BJ (cell line): ENCODE results near the gene BANF1. TPM values are rescaled to one million over a fixed set of nuclear protein-coding genes. Genes with fewer than 3 reads are reported as not detected.

Experiments used
- CTCF ChIA-PET: fragments of 350-600 bp; formaldehyde crosslinking; extraction: SDS; loops from one replicate; lab custom pipeline; 2021; ENCODE audit warnings: antibody characterized with exemption, inconsistent platforms; lab: Yijun Ruan, JAX
- POLR2A ChIA-PET: fragments of 300-600 bp; sonication (Branson Sonifier 250); formaldehyde crosslinking; extraction: SDS; loops from one replicate; lab custom pipeline; 2021; ENCODE audit warnings: antibody characterized with exemption; lab: Charles Lee
- DNase-seq: peaks from one replicate; pipeline ENCODE4 v3.0.0-alpha.2; 2011; ENCODE audit warnings: low read depth
- H3K27me3 ChIP-seq: 2 replicates; pipeline ENCODE4 v1.6.0; 2011; ENCODE audit warnings: low read length; ENCODE audit not compliant: control insufficient read depth, insufficient read depth
- H3K36me3 ChIP-seq: 2 replicates; pipeline ENCODE4 v1.5.1; 2011; ENCODE audit warnings: low read length; ENCODE audit not compliant: control insufficient read depth, insufficient read depth
- H3K4me3 ChIP-seq: 2 replicates; pipeline ENCODE4 v1.5.1; 2011; ENCODE audit warnings: low read depth, mild to moderate bottlenecking, control low read depth, low read length
- CTCF ChIP-seq: IDR thresholded peaks from 2 replicates; pipeline ENCODE4 v1.5.1; 2011; ENCODE audit warnings: low read depth, mild to moderate bottlenecking, control low read depth, inconsistent platforms, low read length, moderate library complexity; ENCODE audit not compliant: insufficient read depth
- polyA plus RNA-seq: library from polyadenylated mRNA; depleted of rRNA; stranded (reverse); fragments of >200 nt; gene quantifications from 2 replicates; pipeline ENCODE4 v1.2.3, GENCODE V29; 2011

BANF1 gene
- polyA plus RNA-seq, 1 experiment, result 210 TPM

DNA sequence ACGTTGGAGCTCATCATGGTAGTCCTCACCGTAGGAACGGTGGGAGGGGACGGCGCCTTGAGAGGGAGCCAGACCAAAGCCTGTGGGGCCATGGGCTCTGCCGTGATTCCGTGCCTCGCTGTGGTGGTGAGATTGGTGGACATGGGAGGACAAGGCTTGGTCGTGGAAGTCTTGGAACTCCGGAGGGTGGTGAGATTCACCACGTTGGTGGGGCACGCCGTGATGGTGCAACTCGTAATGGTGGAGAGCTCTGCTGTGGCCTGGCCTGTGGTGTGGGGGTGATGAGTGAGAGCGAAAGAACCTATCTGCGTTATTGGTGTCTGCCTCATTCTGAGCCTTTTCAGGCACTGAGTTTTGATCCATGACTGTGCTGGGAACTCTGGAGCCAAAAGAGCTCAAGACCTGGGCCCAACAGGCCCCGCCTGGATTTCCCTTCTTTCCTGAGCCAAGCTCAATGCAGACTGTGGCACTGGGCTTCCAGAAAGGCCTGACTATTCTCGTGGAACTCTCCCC, 23.8 kb downstream of the BANF1 start, which contains the start of gene CATSPER1:
CATSPER1 (minus strand) TSS at position 463 of the 513 bp plus-strand sequence; CDS start at position 363, 100 bp downstream.
- no peak for DNase-seq

GRCh38 chr11:66032957-66033735, 30.8 kb downstream of the BANF1 start:
- CTCF ChIA-PET, result interaction anchor here (3.2 to 3.7 kb wide), 2 partner anchors 11 to 12 kb away, joined by 14 to 31 read pairs; no protein-coding TSS in a partner anchor
- no peak overlapping the region for H3K4me3 ChIP-seq
- H3K36me3 ChIP-seq, result no peaks in the 10 kb centered on the region
- no peak for DNase-seq
- no peak for TF ChIP-seq CTCF
- H3K27me3 ChIP-seq, result peaks cover 2% of the 10 kb centered on the region
- POLR2A ChIA-PET, result no interaction called here

More for the DNA sequence above, 23.8 kb downstream of the BANF1 start, which contains the start of gene CATSPER1:
- no peak for TF ChIP-seq CTCF
- Histone ChIP-seq H3K4me3 (no peak within 1 kb of the TSS), H3K27me3 (no peaks in the 10 kb centered on the region), H3K36me3 (no peaks in the 10 kb centered on the region)
- CTCF ChIA-PET, result interaction anchor here (0.9 to 1.6 kb wide), 3 partner anchors 11 to 43 kb away, joined by 3 to 12 read pairs (median 3); no protein-coding TSS in a partner anchor
- POLR2A ChIA-PET, result no interaction called here

- CTCF ChIA-PET, result interaction anchor here (1.1 to 3.8 kb wide), 3 partner anchors 9 to 20 kb away, joined by 3 to 31 read pairs (median 31); no protein-coding TSS in a partner anchor
- Histone ChIP-seq H3K27me3 (peaks cover 2% of the 10 kb centered on the region), H3K36me3 (no peaks in the 10 kb centered on the region), H3K4me3 (no peak overlapping the region)
- no peak for TF ChIP-seq CTCF
- POLR2A ChIA-PET, result interaction anchor here (0.8 kb wide), 1 partner anchor 16 kb away, joined by 6 read pairs; the partner anchor contains the start of gene SF3B2
- no peak for DNase-seq
These were observed 33.5 kb downstream of the BANF1 start for GRCh38 chr11:66035653-66036333.

DNA sequence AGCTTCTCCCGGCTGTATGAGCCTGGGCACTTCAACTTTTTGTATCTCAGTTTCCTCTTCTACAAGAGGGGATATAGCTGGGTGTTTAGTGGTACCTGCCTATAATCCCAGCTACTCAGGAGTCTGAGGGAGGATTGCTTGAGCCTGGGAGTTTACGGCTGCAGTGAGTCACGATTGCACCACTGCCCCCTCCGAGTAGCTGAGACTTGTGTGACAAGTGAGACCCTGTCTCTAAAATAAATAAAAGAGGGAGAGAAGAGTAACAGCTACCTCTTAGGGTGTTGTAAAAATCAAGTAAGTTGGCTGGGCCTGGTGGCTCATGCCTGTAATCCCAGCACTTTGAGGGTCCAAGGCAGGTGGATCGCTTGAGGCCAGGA, 34.0 kb downstream of the BANF1 start:
- no peak for DNase-seq
- POLR2A ChIA-PET, result interaction anchor here (0.8 kb wide), 1 partner anchor 15 kb away, joined by 6 read pairs; the partner anchor contains the start of gene SF3B2

More for the DNA sequence above, 34.0 kb downstream of the BANF1 start:
- TF ChIP-seq CTCF, result no peak
- Histone ChIP-seq H3K36me3 (no peaks in the 10 kb centered on the region), H3K27me3 (peaks cover 2% of the 10 kb centered on the region), H3K4me3 (no peak overlapping the region)
- CTCF ChIA-PET, result interaction anchor here (1.1 to 3.8 kb wide), 4 partner anchors 9 to 21 kb away, joined by 3 to 31 read pairs (median 18); partner anchors contain the start of gene SF3B2
